DND-41 (cell line): ENCODE data around the gene UHRF1.
A peak's percentile ranks its signal among the peaks of the same experiment; 100 is the strongest.

Source experiments
- ATAC-seq: fragments of 200-7000 bp; cut with Tn5 transposase; 3 replicates; pipeline ENCODE4 v1.9.1; 2021; ENCODE audit warnings: low read depth; ENCODE audit not compliant: insufficient read depth
- DNase-seq: peaks from one replicate; pipeline ENCODE4 v3.0.0-alpha.2; 2020
- H2AFZ ChIP-seq: 2 replicates; pipeline ENCODE4 v1.6.0; 2012; ENCODE audit warnings: low read depth, low read length
- H3K27ac ChIP-seq: 2 replicates; pipeline ENCODE4 v1.5.1; 2012; ENCODE audit warnings: low read length, inconsistent platforms
- H3K27me3 ChIP-seq: fragments of 200-600 bp; sonication (generic); 2 replicates; pipeline ENCODE4 v1.6.0; 2012; ENCODE audit warnings: low read length, mild to moderate bottlenecking, inconsistent platforms; ENCODE audit not compliant: insufficient read depth, poor library complexity
- H3K36me3 ChIP-seq: 2 replicates; pipeline ENCODE4 v1.5.1; 2012; ENCODE audit warnings: low read length, inconsistent platforms; ENCODE audit not compliant: insufficient read depth
- H3K4me1 ChIP-seq: 2 replicates; pipeline ENCODE4 v1.5.1; 2012; ENCODE audit warnings: mild to moderate bottlenecking, low read length; ENCODE audit not compliant: insufficient read depth
- H3K4me2 ChIP-seq: 2 replicates; pipeline ENCODE4 v1.6.0; 2012; ENCODE audit warnings: mild to moderate bottlenecking, moderate library complexity, low read length, inconsistent platforms; ENCODE audit not compliant: insufficient read depth
- H3K4me3 ChIP-seq, 2 experiments: fragments of 200-600 bp in 1 of 2; shearing (Covaris generic) in 1 of 2; 2 replicates each; pipeline ENCODE4 v1.5.1; 2012 to 2016; ENCODE audit warnings: inconsistent platforms in 2 of 2, low read length in 2 of 2, mild to moderate bottlenecking in 2 of 2, low read depth in 1 of 2, moderate library complexity in 1 of 2
- H3K79me2 ChIP-seq: 2 replicates; pipeline ENCODE4 v1.6.0; 2012; ENCODE audit warnings: low read length, inconsistent platforms; ENCODE audit not compliant: insufficient read depth
- H3K9ac ChIP-seq: 2 replicates; pipeline ENCODE4 v1.6.0; 2012; ENCODE audit warnings: low read depth, mild to moderate bottlenecking, inconsistent platforms, low read length, moderate library complexity
- H3K9me3 ChIP-seq: 2 replicates; pipeline ENCODE4 v1.5.1; 2012; ENCODE audit warnings: low read length, moderate library complexity, mild to moderate bottlenecking, inconsistent platforms; ENCODE audit not compliant: insufficient read depth, severe bottlenecking
- H4K20me1 ChIP-seq: 2 replicates; pipeline ENCODE4 v1.6.0; 2012; ENCODE audit warnings: low read length; ENCODE audit not compliant: insufficient read depth
- EZH2 ChIP-seq: IDR thresholded peaks from 3 replicates; pipeline ENCODE4 v1.6.1; 2012; ENCODE audit warnings: borderline replicate concordance, low read depth, mild to moderate bottlenecking, moderate library complexity, low read length, inconsistent platforms; ENCODE audit not compliant: severe bottlenecking
- TF ChIP-seq, protein P1 (sequence below): IDR thresholded peaks from 2 replicates; pipeline ENCODE4 v1.5.1; 2012; ENCODE audit warnings: borderline replicate concordance, low read length, moderate library complexity, mild to moderate bottlenecking; ENCODE audit not compliant: poor library complexity, severe bottlenecking; ENCODE audit errors: extremely low read depth

UHRF1 gene

GRCh38 chr19:4976401-4977298, 67.3 kb downstream of the UHRF1 start:
- TF ChIP-seq, protein P1, sequence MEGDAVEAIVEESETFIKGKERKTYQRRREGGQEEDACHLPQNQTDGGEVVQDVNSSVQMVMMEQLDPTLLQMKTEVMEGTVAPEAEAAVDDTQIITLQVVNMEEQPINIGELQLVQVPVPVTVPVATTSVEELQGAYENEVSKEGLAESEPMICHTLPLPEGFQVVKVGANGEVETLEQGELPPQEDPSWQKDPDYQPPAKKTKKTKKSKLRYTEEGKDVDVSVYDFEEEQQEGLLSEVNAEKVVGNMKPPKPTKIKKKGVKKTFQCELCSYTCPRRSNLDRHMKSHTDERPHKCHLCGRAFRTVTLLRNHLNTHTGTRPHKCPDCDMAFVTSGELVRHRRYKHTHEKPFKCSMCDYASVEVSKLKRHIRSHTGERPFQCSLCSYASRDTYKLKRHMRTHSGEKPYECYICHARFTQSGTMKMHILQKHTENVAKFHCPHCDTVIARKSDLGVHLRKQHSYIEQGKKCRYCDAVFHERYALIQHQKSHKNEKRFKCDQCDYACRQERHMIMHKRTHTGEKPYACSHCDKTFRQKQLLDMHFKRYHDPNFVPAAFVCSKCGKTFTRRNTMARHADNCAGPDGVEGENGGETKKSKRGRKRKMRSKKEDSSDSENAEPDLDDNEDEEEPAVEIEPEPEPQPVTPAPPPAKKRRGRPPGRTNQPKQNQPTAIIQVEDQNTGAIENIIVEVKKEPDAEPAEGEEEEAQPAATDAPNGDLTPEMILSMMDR = peak; percentile 36
- TF ChIP-seq EZH2 = no peak
- peaks cover 14% of the 10 kb centered on the region; the same call in 1 of the 2 replicates for H3K4me1 ChIP-seq
- H3K9ac ChIP-seq = no peak overlapping the region
- no peak overlapping the region for H3K27ac ChIP-seq
- H3K4me2 ChIP-seq = no peak overlapping the region
- peaks cover 95% of the 10 kb centered on the region for H3K79me2 ChIP-seq
- no peak for ATAC-seq
- H2AFZ ChIP-seq = no peak overlapping the region
- peaks cover 20% of the 10 kb centered on the region for H3K36me3 ChIP-seq
- no peaks in the 10 kb centered on the region for H3K9me3 ChIP-seq
- no peak for DNase-seq
- no peaks in the 10 kb centered on the region for H3K27me3 ChIP-seq
- H4K20me1 ChIP-seq = peaks cover 65% of the 10 kb centered on the region
- H3K4me3 ChIP-seq = no peak overlapping the region

- no peak overlapping the region for H3K9ac ChIP-seq
- H3K36me3 ChIP-seq = peaks cover 20% of the 10 kb centered on the region
- peaks cover 6% of the 10 kb centered on the region; the same call in 1 of the 2 replicates for H3K4me1 ChIP-seq
- no peak overlapping the region for H2AFZ ChIP-seq
- H4K20me1 ChIP-seq = peaks cover 58% of the 10 kb centered on the region
- ATAC-seq (no peak), DNase-seq (no peak)
- H3K4me2 ChIP-seq = no peak overlapping the region
- no peaks in the 10 kb centered on the region for H3K9me3 ChIP-seq
- H3K27me3 ChIP-seq = no peaks in the 10 kb centered on the region
- no peak overlapping the region for H3K27ac ChIP-seq
- H3K79me2 ChIP-seq = peaks cover 94% of the 10 kb centered on the region
- H3K4me3 ChIP-seq = no peak overlapping the region
- TF ChIP-seq, protein P1 = no peak
- TF ChIP-seq EZH2 = no peak
These were observed 68.2 kb downstream of the UHRF1 start for GRCh38 chr19:4977299-4978174.

DNA sequence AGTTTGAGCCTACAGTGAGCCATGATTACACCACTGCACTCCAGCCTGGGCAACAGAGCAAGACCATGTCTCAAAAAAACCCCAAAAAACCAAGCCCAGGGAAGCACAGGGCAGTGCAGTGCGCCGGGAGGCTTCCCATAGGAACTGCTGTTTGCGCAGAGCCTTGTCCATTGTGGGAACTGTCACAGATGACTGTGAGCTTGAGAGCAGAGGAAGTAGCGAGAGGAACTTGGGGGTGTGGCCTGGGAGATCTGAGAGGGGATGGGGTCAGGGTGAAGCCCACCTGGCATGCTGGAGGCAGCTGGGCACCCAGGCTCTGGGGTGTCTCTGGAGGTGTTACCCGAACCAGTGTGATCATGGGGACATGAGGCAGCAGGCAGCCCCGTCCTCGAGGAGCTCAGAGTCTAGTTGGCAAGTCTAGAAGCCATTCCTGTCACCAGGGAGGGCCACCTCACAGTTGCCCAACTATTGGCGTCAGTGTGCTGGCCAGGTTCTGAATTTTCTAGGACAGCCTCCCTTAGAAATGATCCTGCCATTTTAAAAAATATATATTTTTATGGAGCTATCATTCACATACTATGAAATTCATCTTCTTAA, 70.0 kb downstream of the UHRF1 start:
- Histone ChIP-seq H3K27ac (no peak overlapping the region; the same call in 1 of the 2 replicates), H3K9ac (no peak overlapping the region), H3K27me3 (no peaks in the 10 kb centered on the region), H3K36me3 (peaks cover 24% of the 10 kb centered on the region), H4K20me1 (peaks cover 67% of the 10 kb centered on the region), H3K4me1 (peaks cover 4% of the 10 kb centered on the region; the same call in 1 of the 2 replicates), H3K4me2 (no peak overlapping the region), H3K4me3 (no peak overlapping the region), H3K9me3 (no peaks in the 10 kb centered on the region), H2AFZ (no peak overlapping the region), H3K79me2 (peaks cover 95% of the 10 kb centered on the region)
- DNase-seq (no peak), ATAC-seq (0 out of 3 replicates have a peak, but pooled peaks have one; percentile 19)
- TF ChIP-seq EZH2 = no peak
